K562 (cell line): ENCODE results near the gene GHRL. TPM values are rescaled to one million over a fixed set of nuclear protein-coding genes. Genes with fewer than 3 reads are reported as not detected.

Experiments used
- BRF1 ChIP-seq: IDR thresholded peaks from 3 replicates; pipeline ENCODE4 v1.6.1; 2011; ENCODE audit warnings: borderline replicate concordance, mild to moderate bottlenecking; ENCODE audit not compliant: insufficient read length; ENCODE audit errors: extremely low read depth
- CHD1 ChIP-seq: fragments of 200-600 bp; sonication (generic); IDR thresholded peaks from one replicate; pipeline ENCODE4 v1.6.1; 2012; ENCODE audit warnings: mild to moderate bottlenecking, moderate library complexity, low read length, inconsistent platforms
- NR1H2 ChIP-seq: sonication (generic); formaldehyde crosslinking; IDR thresholded peaks from 2 replicates; pipeline ENCODE4 v1.4.0; 2020; ENCODE audit warnings: mild to moderate bottlenecking, missing genetic modification reagents
- NR3C1 ChIP-seq: sonication (generic); formaldehyde crosslinking; IDR thresholded peaks from 2 replicates; pipeline ENCODE4 v1.8.1; 2022; ENCODE audit warnings: missing genetic modification reagents
- NRF1 ChIP-seq, 2 experiments: fragments of 450-650 bp; IDR thresholded peaks in 1 of 2; conservative IDR thresholded peaks in 1 of 2; 2 replicates each; pipeline ENCODE4 v1.6.1; 2014; ENCODE audit warnings: mild to moderate bottlenecking in 2 of 2
- PCBP2 ChIP-seq: fragments of 200-400 bp; formaldehyde crosslinking; IDR thresholded peaks from 2 replicates; pipeline ENCODE4 v1.6.1; 2018; ENCODE audit warnings: low read length, low read depth, mild to moderate bottlenecking, moderate library complexity; ENCODE audit not compliant: poor library complexity, severe bottlenecking
- PHTF2 ChIP-seq: fragments of 250-450 bp; sonication (Bioruptor Pico); IDR thresholded peaks from 2 replicates; pipeline ENCODE4 v1.5.0; 2021; ENCODE audit warnings: mild to moderate bottlenecking
- SNRNP70 ChIP-seq: fragments of 200-400 bp; formaldehyde crosslinking; optimal IDR thresholded peaks from 2 replicates; pipeline ENCODE3; 2017; ENCODE audit warnings: low read depth, low read length
- TEAD4 ChIP-seq, 2 experiments: sonication (generic) in 1 of 2; formaldehyde crosslinking in 1 of 2; IDR thresholded peaks; 2 replicates each; pipeline versions ENCODE4 v1.6.1 to v1.8.0; 2012 to 2022; ENCODE audit warnings: borderline replicate concordance in 1 of 2, inconsistent platforms in 1 of 2, low read length in 1 of 2, mild to moderate bottlenecking in 1 of 2, missing genetic modification reagents in 1 of 2
- ZBTB17 ChIP-seq: fragments of 450-650 bp; formaldehyde crosslinking; IDR thresholded peaks from 2 replicates; pipeline ENCODE4 v1.4.0; 2020; ENCODE audit warnings: mild to moderate bottlenecking
- polyA plus RNA-seq, 8 experiments: library from polyadenylated mRNA; depleted of rRNA in 4 of 8; stranded (reverse) in 5 of 8; unstranded in 3 of 8; fragments of >200 nt; fragmentation: Nextera tagmentation in 2 of 8; fragmentation: Illumina TruSeq in 1 of 8; extraction: Ambion mirVana in 2 of 8; extraction: Trizol in 1 of 8; gene quantifications; 2 replicates each; pipeline versions ENCODE4 v1.2.1 to v1.2.3, GENCODE V29; 2011 to 2014; ENCODE audit warnings: inconsistent platforms in 1 of 8, missing spikeins in 1 of 8
- total RNA-seq, 7 experiments: library from RNA; depleted of rRNA in 6 of 7; stranded (reverse); fragments of >200 nt in 6 of 7; fragmentation: Illumina TruSeq in 2 of 7; extraction: Trizol in 2 of 7; gene quantifications; 2 replicates each; pipeline versions ENCODE4 v1.2.1 to v1.2.3, GENCODE V29; 2011 to 2021; ENCODE audit warnings: low replicate concordance in 1 of 7
- TF ChIP-seq, protein P1 (sequence below): fragments of 200-600 bp; sonication (generic); IDR thresholded peaks from one replicate; pipeline ENCODE4 v1.6.1; 2012; ENCODE audit warnings: mild to moderate bottlenecking, low read depth, low read length, inconsistent platforms
- TF ChIP-seq, protein P2 (sequence below): fragments of 450-650 bp; IDR thresholded peaks from 2 replicates; pipeline ENCODE4 v1.6.1; 2016
- TF ChIP-seq, protein P3 (sequence below): sonication (generic); formaldehyde crosslinking; IDR thresholded peaks from 2 replicates; pipeline ENCODE4 v1.9.0; 2022; ENCODE audit warnings: mild to moderate bottlenecking, missing genetic modification reagents

GHRL gene
- total and polyA plus RNA-seq, 9 of the 15 experiments (the other 6 are each of a cell fraction or from before 2014, with no cell fraction given) = 0.08 to 0.29 (median 0.15) TPM; not detected in 5

GRCh38 chr3:10337323-10338163 is 44.8 kb upstream of the GHRL start (continued):
- TF ChIP-seq, protein P1, sequence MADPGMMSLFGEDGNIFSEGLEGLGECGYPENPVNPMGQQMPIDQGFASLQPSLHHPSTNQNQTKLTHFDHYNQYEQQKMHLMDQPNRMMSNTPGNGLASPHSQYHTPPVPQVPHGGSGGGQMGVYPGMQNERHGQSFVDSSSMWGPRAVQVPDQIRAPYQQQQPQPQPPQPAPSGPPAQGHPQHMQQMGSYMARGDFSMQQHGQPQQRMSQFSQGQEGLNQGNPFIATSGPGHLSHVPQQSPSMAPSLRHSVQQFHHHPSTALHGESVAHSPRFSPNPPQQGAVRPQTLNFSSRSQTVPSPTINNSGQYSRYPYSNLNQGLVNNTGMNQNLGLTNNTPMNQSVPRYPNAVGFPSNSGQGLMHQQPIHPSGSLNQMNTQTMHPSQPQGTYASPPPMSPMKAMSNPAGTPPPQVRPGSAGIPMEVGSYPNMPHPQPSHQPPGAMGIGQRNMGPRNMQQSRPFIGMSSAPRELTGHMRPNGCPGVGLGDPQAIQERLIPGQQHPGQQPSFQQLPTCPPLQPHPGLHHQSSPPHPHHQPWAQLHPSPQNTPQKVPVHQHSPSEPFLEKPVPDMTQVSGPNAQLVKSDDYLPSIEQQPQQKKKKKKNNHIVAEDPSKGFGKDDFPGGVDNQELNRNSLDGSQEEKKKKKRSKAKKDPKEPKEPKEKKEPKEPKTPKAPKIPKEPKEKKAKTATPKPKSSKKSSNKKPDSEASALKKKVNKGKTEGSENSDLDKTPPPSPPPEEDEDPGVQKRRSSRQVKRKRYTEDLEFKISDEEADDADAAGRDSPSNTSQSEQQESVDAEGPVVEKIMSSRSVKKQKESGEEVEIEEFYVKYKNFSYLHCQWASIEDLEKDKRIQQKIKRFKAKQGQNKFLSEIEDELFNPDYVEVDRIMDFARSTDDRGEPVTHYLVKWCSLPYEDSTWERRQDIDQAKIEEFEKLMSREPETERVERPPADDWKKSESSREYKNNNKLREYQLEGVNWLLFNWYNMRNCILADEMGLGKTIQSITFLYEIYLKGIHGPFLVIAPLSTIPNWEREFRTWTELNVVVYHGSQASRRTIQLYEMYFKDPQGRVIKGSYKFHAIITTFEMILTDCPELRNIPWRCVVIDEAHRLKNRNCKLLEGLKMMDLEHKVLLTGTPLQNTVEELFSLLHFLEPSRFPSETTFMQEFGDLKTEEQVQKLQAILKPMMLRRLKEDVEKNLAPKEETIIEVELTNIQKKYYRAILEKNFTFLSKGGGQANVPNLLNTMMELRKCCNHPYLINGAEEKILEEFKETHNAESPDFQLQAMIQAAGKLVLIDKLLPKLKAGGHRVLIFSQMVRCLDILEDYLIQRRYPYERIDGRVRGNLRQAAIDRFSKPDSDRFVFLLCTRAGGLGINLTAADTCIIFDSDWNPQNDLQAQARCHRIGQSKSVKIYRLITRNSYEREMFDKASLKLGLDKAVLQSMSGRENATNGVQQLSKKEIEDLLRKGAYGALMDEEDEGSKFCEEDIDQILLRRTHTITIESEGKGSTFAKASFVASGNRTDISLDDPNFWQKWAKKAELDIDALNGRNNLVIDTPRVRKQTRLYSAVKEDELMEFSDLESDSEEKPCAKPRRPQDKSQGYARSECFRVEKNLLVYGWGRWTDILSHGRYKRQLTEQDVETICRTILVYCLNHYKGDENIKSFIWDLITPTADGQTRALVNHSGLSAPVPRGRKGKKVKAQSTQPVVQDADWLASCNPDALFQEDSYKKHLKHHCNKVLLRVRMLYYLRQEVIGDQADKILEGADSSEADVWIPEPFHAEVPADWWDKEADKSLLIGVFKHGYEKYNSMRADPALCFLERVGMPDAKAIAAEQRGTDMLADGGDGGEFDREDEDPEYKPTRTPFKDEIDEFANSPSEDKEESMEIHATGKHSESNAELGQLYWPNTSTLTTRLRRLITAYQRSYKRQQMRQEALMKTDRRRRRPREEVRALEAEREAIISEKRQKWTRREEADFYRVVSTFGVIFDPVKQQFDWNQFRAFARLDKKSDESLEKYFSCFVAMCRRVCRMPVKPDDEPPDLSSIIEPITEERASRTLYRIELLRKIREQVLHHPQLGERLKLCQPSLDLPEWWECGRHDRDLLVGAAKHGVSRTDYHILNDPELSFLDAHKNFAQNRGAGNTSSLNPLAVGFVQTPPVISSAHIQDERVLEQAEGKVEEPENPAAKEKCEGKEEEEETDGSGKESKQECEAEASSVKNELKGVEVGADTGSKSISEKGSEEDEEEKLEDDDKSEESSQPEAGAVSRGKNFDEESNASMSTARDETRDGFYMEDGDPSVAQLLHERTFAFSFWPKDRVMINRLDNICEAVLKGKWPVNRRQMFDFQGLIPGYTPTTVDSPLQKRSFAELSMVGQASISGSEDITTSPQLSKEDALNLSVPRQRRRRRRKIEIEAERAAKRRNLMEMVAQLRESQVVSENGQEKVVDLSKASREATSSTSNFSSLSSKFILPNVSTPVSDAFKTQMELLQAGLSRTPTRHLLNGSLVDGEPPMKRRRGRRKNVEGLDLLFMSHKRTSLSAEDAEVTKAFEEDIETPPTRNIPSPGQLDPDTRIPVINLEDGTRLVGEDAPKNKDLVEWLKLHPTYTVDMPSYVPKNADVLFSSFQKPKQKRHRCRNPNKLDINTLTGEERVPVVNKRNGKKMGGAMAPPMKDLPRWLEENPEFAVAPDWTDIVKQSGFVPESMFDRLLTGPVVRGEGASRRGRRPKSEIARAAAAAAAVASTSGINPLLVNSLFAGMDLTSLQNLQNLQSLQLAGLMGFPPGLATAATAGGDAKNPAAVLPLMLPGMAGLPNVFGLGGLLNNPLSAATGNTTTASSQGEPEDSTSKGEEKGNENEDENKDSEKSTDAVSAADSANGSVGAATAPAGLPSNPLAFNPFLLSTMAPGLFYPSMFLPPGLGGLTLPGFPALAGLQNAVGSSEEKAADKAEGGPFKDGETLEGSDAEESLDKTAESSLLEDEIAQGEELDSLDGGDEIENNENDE = no peak
- TF ChIP-seq, protein P2, sequence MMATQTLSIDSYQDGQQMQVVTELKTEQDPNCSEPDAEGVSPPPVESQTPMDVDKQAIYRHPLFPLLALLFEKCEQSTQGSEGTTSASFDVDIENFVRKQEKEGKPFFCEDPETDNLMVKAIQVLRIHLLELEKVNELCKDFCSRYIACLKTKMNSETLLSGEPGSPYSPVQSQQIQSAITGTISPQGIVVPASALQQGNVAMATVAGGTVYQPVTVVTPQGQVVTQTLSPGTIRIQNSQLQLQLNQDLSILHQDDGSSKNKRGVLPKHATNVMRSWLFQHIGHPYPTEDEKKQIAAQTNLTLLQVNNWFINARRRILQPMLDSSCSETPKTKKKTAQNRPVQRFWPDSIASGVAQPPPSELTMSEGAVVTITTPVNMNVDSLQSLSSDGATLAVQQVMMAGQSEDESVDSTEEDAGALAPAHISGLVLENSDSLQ = no peak
- TF ChIP-seq SNRNP70 = no peak
- TF ChIP-seq NR1H2 (CRISPR knock-in tag) = no peak
- no peak for TF ChIP-seq TEAD4 (IDR thresholded peaks at IDR 0.05; ENCODE audit: low read length)
- TF ChIP-seq TEAD4 (CRISPR knock-in tag; IDR thresholded peaks at IDR 0.05; ENCODE audit: borderline replicate concordance) = 0 out of 2 replicates have a peak, but pooled peaks have one; percentile 37
- TF ChIP-seq CHD1 = no peak
- no peak for TF ChIP-seq ZBTB17 (CRISPR knock-in tag)
- no peak for TF ChIP-seq PHTF2
- no peak for TF ChIP-seq PCBP2
- no peak for TF ChIP-seq NR3C1 (CRISPR knock-in tag)
- TF ChIP-seq, protein P3, sequence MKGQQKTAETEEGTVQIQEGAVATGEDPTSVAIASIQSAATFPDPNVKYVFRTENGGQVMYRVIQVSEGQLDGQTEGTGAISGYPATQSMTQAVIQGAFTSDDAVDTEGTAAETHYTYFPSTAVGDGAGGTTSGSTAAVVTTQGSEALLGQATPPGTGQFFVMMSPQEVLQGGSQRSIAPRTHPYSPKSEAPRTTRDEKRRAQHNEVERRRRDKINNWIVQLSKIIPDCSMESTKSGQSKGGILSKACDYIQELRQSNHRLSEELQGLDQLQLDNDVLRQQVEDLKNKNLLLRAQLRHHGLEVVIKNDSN (CRISPR knock-in tag) = peak; percentile 42; the same call in 1 of the 2 replicates
- TF ChIP-seq NRF1 (conservative IDR thresholded peaks at IDR 0.05 in 1 of 2, IDR thresholded peaks at IDR 0.05 in 1 of 2) = no peak
- no peak for TF ChIP-seq BRF1
